GM18907 (cell line): ENCODE data around the gene WDFY4.

Source experiments
- ATAC-seq: cut with Tn5 transposase; IDR thresholded peaks from one replicate; pipeline ENCODE4 v1.9.1; 2021; ENCODE audit warnings: mild to moderate bottlenecking, moderate library complexity; ENCODE audit not compliant: unreplicated experiment

The WDFY4 gene

DNA sequence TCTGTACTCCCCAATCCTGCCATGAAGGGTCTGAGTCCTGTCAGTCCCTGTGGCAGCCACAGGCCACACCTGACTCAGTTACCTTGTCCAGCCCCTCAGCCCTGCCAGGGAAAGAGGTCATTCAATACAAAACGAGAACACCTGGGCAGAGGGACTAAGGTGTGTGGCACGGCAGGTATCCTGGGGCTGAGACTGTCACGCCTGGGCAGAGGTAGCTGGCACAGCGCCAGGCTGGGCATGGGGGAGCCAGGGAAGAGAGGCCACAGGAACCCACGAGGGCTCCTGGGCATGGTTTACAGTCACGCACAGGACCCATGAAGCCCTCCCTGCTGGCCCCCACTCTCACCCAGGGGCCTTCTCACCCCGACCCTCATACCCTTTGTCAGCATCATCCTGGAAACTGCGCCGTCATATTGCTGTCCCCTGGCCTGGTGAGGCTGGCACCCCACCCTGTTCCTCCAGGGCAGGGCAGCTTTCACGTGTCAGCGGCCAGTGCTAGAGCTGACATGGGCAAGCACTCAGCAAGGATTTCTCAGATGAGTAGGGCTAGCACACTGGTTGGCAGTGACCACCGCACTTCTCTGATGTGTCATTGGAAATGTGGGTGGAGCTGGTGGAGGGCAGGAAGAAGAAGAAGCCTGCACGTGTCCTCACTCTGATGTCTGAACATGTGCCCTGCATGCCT, 212.2 kb downstream of the WDFY4 start:
- ATAC-seq, result no peak

DNA sequence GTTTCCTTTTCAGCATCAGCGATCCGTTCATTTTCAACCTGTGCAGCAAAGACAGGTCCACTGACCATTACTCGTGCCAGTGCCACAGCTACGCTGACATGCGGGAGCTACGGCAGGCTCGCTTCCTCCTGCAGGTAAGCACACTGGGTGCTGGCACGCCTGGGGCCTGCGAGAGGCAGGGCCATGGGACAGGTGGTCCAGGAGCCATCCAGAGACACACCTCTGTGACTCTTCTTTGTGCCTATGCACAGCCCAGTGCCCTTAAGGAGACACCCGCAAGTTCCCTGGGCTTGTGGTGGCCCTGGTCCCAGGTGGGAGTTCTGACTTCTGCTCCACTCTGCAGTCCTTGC, 212.7 kb downstream of the WDFY4 start:
- no peak for ATAC-seq

DNA sequence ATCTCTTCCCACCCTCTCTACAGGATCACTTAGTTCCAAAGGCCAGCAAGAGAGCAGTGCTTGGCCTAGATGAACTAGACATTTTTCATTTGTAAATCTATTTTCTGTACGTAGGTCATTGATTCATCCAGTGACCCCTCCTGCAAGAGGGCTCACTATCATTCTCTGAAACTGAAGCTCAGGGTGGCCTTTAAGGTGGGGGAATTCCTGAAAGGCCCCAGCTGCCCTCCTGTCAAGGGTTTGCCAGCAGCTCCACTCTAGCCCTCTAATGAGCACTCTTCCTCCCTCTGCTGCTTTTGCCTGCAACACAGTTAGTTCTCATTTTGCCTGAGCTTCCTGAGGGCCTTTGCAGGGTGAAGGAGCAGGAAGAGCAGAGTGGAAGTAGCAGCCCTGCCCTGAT, 213.8 kb downstream of the WDFY4 start:
- ATAC-seq, result no peak

DNA sequence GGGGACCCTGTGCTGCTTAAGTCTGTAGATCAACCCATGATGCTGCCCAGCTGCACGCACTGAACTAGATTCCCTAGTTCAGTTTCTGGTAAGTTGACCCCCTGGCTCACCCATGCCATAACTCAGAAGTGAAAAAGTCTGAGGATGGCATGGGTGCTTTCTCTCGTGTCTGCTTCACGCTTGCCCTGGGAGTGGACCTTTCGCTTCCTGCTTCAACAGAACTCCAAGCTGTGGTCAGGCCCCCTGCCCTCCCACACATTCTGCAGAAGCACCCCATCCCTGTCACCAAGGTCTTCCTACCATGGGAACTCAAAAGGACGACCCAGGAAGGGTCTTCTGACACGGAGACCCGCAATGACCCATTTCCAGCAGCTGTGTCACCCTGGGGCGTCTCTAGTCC, 215.1 kb downstream of the WDFY4 start:
- ATAC-seq, result no peak

GRCh38 chr10:48900371-48900801, 215.7 kb downstream of the WDFY4 start:
- no peak for ATAC-seq

DNA sequence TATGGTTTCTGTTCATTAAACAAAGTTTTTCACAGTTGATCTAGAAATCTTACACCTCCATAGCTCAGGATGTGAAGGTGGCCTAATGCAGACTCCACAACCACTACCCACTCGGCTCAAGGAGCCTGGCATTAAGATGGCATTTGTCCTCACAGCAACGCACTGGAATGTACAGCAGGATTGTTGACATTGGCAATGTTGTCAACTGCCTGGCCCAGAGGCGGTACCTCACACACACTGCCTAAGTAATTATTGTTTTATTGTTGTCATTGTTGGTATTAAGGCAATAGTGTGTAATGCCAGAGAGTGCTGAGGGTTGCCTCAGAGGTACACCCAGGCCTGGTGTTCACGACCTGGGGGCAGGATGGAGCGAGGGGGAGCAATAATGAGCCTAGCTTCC, 216.6 kb downstream of the WDFY4 start:
- ATAC-seq, result no peak

GRCh38 chr10:48902096-48902495, 217.4 kb downstream of the WDFY4 start:
- ATAC-seq, result no peak

DNA sequence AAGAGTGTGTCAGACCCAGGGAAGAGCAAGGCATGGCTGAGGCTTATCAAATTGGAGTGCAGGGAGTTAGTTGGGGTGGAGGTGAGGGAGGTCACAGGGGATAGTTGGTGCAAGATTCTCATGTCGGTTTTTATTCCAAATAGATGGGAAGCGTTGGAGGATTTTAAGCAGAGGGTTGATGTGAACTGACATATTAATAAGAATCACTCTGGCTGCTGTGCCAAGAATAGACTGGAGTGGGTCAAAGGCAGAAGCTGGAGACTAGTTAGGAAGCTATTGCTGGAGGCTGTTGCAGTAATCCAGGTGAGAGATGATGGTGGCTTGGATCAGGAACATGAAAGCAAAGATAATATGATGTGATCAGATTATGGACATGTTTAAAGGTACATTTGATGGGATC, 218.5 kb downstream of the WDFY4 start:
- no peak for ATAC-seq

- ATAC-seq, result no peak
Observed at GRCh38 chr10:48904861-48905260, 220.2 kb downstream of the WDFY4 start.

DNA sequence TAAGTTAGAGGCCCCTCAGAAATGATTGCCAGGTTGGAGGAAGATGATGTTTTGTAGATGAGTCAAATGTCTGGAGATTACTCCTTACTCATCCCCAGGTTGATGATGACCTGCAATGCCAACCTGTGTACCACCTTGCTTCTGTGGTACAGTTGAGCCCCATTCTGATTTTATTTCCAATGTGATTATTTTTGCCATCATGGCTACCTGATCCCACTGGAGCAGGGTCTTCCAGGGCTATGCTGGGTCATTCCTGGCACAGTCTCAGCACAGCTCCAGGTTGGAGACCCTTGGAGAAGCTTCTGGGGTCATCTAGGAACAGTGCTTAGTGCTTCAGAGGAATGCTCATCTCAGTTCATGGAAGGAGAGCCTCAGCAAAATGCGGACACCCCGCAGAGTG, 220.6 kb downstream of the WDFY4 start:
- ATAC-seq, result no peak

DNA sequence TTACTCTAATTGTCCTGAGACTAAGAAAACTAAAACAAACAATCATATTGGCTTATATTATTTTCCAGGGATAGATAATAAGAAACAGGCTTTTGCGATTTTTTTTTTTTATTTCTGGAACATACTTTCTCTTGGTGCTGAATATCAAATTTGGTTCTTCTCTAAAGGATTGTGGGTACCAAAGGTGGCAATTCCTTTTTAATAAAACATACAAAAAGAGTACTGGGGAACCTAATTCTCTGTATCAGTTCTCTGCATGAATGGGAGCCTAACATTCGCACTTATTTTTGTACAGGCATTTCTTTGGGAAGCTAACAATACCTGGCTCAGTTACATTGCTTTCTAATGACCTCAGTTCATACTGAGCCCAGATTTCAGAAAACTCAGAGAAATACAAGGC, 222.2 kb downstream of the WDFY4 start:
- ATAC-seq, result no peak

DNA sequence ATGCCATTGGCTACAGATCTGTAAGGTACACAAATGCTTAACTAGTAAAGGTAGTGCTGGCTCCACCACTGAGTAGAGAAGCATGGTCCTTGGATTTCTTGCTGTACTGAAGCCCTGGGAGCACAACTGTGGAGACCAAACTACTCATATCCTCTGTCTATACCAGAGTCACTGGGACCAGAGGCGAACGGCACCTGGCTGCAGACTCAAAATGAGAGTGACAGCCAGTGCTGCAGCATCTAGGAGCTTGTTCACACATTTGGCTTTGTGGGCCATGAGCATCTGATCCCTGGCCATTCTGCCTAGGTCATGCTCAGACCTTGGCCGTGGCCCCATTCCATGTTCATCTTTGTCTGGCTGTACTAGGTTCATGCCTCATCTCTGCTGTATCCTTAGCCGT, 223.1 kb downstream of the WDFY4 start:
- ATAC-seq, result no peak

DNA sequence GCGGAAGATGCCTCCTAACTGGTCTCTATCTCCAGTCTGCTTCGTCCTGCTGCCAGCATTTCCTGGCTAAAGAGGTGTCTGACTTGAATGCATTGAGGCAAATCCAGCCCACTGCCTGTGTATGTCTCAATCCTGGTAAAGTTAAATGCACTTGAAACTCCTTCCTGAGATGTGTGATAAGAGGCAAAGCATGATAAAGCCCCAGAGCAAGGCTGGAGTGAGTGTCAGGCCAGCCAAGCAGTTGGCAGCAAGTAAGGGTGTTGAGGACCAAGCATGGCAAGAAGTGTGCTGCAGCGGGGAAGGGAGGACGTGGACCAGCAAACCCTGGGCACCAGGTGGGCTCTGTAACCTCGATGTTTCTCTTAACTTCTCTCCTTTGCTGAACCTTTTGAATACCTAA, 225.9 kb downstream of the WDFY4 start:
- no peak for ATAC-seq

- no peak for ATAC-seq
Observed at GRCh38 chr10:48913674-48914073, 229.0 kb downstream of the WDFY4 start.

DNA sequence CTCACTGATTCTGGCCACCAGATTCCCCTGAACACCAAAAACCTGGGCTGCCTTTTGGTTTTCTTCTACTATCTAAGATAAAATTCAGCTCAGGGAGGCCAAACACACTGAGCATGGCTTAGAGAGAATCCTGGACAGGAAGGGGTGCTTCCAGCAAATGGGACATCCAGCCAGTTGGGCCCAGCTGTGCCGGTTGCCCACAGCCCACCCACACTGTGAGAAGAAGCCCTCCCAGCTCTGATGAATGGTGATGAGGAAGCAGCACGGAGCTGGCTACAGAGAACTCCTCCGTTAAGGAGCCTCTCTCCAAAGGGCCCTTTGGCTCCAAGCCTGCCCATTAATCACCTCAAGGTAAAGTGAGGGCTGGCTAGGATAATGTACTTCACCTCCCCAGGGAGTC, 239.1 kb downstream of the WDFY4 start:
- no peak for ATAC-seq

DNA sequence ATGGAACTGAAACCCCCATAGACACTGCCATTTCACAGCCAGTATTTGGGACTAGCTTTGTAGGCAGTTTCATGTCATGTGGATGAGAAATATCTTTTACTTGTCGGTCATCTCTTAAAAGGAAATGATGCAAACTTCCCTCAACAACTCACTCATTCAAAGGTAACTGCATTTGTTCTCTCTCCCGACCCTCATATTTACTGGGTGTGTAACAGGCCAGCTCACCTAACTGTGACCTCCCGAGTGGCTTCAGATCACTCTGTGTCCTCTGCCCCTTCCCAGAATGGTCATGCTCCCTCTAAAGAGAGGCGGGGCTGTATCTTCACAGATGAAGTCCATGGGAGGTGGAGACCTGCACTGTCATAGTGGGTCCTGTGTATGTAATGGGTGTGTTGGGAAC, 240.3 kb downstream of the WDFY4 start:
- no peak for ATAC-seq

DNA sequence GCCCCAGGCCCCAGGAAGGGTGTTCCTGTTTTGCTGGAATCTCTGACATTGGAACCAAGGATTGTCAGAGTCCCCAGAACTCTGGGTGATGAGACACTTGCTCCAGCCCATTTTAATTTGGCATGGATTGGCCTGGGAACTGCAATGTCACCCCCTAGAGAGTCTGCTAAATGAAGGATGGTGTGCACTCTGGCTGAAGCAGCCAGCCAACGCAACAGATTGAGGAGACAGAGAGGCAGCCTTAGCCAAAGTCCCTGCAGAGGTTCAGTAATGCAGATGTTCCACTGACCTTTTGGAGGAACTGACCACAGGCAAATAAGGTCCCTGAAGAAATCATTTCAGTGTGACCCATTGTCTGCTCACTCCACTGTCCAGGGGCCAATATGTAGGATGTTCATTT, 241.6 kb downstream of the WDFY4 start:
- no peak for ATAC-seq

- ATAC-seq, result no peak
Observed at GRCh38 chr10:48926764-48927540, 242.3 kb downstream of the WDFY4 start.

GRCh38 chr10:48929413-48929990, 244.8 kb downstream of the WDFY4 start:
- ATAC-seq, result no peak

DNA sequence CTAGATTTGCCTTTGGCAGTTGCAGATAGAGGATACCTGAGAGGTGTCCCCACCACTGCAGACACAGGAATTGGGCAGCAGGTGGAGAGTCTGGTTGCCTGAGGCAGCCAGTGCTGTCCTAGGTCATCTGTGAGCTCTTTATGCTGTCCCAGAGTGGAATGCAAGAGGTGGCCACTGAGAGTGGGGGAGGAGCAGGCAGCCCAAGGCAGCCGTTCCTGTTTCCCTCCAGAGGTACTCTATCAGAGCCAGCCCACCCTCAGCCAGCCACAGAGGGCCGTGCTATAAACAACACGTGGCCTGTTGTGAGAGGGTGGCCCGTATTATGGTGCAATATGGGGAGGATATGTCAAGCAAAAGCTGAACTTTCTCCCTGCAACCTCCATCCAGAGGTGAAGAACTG, 246.5 kb downstream of the WDFY4 start:
- ATAC-seq, result no peak

- ATAC-seq, result no peak
Observed at GRCh38 chr10:48932831-48933664, 248.4 kb downstream of the WDFY4 start.
